ENCODE results near the gene NKD1.

The NKD1 gene

DNA sequence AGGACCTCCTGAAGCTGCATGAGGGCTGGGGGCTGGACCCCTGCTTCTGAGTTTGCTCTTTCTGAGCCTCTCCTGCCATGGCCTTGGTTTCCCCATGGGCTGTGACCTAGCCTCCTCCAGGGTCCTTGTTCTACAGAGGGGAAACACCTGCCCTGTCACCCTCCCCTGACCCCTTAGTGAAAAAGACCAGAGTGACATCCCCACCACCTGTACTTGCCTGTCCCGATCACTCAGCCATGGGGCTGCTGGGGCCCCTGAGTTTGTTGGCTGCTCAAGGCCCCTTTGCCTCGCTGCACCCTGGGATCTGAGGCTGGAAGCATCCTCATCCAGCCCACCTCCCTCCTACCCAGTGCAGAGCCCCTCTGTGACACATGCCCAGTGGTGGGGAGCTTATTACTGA is 146.0 kb downstream of the NKD1 start:
- DNase-seq (ENCODE audit: low read depth, low spot score) = no peak

DNA sequence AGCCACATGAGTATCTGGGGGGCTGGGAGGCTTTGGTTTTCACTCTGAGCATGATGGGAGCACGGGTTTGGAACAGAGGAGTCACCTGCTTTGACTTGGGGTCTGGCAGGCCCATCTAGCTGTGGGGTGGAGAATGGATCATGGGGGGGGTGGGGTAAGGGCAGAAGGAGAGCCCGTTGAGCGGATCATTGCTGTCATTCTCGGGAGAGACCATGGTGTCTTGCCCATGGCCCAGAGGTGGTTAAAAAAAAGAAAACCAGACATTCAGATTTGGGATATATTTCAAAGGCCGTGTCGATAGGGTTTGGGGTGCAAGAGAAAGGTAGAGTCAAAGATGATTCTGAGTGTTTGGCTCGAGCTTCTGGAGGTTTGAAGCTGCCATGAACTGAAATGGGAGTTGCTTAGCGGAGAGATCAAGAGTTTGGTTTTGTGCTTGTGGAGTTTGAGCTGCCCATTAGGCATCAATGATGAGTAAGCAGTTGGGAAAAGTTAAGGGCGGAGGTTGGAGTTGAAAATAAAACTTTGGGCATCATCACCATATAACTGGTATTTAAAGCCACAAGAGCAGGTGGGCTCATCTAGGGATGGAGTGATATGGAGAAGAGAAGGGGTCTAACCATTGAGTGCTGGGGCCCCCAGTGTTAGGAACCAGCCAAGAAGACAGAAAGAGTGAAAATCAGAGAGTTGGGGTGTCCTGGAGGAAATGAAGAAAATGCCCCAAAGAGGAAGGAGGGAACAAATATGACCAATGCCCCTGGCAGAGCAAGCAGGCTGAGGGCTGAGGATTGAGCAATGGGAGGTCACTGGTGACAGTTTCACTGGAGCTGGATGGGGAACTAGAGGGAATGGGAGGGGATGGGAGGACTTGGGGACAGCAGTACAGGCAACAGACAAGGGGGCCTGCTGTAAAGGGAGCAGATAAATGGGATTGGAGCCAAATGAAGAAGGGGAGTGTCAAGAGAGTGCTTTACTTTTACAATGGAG is 147.1 kb downstream of the NKD1 start:
- no peak for DNase-seq (ENCODE audit: low read depth, low spot score)

DNA sequence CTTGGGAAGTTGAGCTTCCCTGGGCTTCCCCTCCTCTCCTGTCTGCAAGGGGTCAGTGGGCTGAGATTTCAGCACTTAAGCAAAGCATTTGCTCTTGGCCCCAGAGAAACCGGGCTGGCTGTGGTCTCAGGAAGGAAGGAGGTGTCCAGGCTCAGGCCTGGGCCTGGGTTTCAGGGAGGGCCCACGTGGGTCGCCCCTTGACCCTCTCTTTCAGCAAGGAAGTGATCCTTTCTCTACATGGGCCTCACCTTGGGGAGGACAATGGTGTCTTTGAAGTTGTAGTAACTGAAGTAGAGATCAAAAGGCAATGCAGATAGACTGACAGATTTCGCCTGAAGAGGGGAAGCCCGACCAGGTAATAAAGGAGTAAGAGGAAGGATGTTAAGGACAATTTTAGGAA is 147.9 kb downstream of the NKD1 start:
- no peak for DNase-seq (ENCODE audit: low read depth, low spot score)

DNA sequence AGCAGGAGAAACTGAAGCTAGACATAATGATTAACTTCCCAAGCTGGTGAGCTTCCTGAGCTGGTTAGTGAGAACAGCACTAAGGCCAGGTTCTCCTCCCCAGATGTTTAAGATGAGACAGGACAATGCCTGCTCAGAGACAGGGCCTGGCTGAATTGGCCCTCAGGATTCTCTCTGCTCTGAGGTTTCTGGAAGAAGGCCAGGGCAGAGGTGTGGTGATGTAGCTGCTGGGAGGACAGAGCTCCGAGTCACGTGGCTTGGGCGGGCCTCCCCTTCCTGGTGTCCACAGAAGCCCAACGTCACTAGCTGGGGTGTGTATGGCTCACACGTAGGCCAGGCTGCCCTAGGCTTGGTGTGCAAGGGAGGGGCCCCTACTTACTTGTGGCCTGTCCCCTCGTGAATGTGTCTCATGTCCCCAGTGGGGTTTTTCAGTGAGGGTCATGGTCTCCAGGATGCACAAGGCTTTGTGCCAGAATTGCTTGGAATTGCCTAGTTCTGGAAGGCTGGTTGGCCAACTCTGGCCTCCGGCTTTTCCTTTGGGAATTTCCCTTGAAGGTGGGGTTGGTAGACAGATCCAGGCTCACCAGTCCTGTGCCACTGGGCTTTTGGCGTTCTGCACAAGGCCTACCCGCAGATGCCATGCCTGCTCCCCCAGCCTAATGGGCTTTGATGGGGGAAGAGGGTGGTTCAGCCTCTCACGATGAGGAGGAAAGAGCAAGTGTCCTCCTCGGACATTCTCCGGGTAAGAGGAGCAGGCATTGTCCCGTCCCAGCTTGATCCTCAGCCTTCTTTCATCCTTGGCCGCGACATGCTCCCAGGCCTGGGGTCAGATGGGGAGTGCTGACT is 148.6 kb downstream of the NKD1 start:
- DNase-seq (ENCODE audit: low read depth, low spot score) = no peak

DNA sequence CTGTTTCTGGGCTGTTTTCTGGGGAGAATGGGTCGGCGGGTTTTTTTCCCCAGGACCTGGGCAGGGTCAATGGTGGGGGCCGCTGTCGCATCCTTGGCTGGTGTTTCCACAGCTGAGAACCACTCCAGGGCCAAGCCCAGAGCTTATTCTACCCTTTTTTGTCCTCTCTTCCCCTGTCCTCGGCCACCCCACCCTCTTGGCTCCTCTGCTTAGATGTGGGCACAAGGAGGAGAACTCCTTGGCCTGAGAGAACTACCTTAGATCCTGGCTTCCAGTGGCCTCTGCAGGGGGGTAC is 149.2 kb downstream of the NKD1 start:
- DNase-seq (ENCODE audit: low read depth, low spot score) = no peak

DNA sequence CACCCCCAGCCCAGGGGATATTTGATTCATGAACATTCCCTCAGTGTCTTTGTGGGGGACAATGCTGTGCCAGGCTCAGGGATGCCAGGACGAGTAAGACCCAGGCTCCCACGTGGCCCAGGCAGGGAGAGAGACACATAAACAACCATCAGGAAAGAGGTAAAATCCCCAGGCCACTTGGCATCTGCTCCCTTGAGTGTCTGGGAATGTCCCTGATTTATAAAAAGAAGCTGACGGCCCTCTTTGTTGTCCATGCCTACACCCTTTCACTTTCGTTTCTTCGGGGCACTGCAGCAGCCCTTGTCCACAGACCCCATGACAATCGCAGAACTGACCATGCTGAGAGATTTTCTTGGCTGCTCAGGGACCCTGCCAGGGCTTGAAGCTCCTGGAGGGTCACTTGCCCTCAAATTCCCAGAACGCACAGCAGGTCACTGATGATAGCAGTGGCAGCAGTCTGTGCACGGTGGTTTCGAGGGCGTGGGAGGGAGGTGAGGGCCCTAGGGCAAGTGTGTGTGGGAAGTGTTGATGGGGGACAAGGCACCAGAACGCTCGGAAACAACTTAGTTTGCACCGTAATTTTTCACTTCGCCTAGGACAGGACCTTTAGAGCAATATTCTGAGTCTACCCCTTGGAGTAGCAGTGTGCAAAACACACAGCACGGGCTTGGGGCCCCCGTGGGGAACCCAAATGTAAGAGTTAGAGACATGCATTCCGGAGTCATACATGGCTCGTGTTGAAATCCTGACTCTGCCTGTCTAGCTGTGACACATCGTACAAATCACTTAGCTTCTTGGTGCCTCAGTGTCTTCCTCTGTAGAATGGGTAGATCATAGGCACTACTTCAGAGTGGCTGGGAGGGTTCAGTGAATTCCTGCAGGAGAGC is 149.9 kb downstream of the NKD1 start:
- DNase-seq (ENCODE audit: low read depth, low spot score) = no peak

Data from iPS DF 19.7 (cell line).